Cardiac muscle cell (in vitro differentiated cells and primary cell): ENCODE results near the gene VWC2L. TPM values are rescaled to one million over a fixed set of nuclear protein-coding genes. Genes with fewer than 3 reads are reported as not detected.

ENCODE experiments used
- DNase-seq, 2 donors: peaks; one replicate each; pipeline versions ENCODE4 v3.0.0 to v3.0.0-alpha.2; 2010 to 2017; ENCODE audit warnings: low read depth in 1 of 2, low spot score in 1 of 2
- H3K27ac ChIP-seq: fragments of 200-600 bp; sonication (generic); 2 replicates; pipeline ENCODE4 v1.5.1; 2016
- H3K27me3 ChIP-seq: fragments of 200-600 bp; sonication (generic); 2 replicates; pipeline ENCODE4 v1.6.0; 2016; ENCODE audit warnings: control low read depth
- H3K36me3 ChIP-seq: fragments of 200-600 bp; sonication (generic); 2 replicates; pipeline ENCODE4 v1.5.1; 2016; ENCODE audit warnings: control low read depth
- H3K4me1 ChIP-seq: fragments of 200-600 bp; sonication (generic); 2 replicates; pipeline ENCODE4 v1.8.1; 2017; ENCODE audit warnings: low read depth, mild to moderate bottlenecking, mixed run types
- H3K4me3 ChIP-seq: fragments of 200-600 bp; sonication (generic); 2 replicates; pipeline ENCODE4 v1.5.1; 2016; ENCODE audit warnings: mild to moderate bottlenecking
- H3K9me3 ChIP-seq: fragments of 200-600 bp; sonication (generic); 2 replicates; pipeline ENCODE4 v1.5.1; 2017; ENCODE audit warnings: low read depth, mild to moderate bottlenecking, control low read depth
- polyA plus RNA-seq: library from polyadenylated mRNA; unstranded; fragments of >200 nt; fragmentation: Nextera tagmentation; extraction: Ambion mirVana; gene quantifications from 2 replicates; pipeline ENCODE4 v1.2.1, GENCODE V29; 2016
- total RNA-seq: library from RNA; depleted of rRNA; stranded (reverse); fragments of >200 nt; gene quantifications from 2 replicates; pipeline ENCODE4 v1.2.3, GENCODE V29; 2016
- TF ChIP-seq, protein P1 (sequence below): IDR thresholded peaks from 2 replicates; pipeline ENCODE4 v1.5.1; 2012; ENCODE audit warnings: low read depth, mild to moderate bottlenecking, low read length

Gene VWC2L
- total and polyA plus RNA-seq, 2 experiments from 2014 or later: 0.10 to 0.24 TPM

DNA sequence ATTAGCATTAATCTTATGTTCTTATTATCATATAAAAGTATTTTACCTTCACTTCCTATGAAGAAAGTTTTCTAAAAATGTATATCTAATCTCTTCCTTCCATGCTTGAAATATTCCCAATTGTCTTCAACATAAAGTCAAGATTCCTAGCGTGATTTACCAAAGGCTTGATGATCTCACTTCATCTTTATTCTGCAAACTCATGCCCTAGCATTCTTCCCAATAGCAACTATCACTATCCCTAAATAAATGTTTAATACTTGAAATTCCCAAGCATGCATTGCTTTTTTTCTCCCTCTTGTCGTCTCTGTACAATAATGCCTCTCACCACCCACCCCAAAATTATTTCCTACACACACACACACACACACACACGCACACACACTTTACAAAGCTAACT, 125.8 kb downstream of the VWC2L start:
- no peaks in the 10 kb centered on the region for H3K9me3 ChIP-seq
- H3K4me1 ChIP-seq: peaks cover 7% of the 10 kb centered on the region
- H3K36me3 ChIP-seq: no peaks in the 10 kb centered on the region
- no peak overlapping the region for H3K4me3 ChIP-seq
- H3K27me3 ChIP-seq: no peaks in the 10 kb centered on the region
- H3K27ac ChIP-seq: no peak overlapping the region
- TF ChIP-seq, protein P1, sequence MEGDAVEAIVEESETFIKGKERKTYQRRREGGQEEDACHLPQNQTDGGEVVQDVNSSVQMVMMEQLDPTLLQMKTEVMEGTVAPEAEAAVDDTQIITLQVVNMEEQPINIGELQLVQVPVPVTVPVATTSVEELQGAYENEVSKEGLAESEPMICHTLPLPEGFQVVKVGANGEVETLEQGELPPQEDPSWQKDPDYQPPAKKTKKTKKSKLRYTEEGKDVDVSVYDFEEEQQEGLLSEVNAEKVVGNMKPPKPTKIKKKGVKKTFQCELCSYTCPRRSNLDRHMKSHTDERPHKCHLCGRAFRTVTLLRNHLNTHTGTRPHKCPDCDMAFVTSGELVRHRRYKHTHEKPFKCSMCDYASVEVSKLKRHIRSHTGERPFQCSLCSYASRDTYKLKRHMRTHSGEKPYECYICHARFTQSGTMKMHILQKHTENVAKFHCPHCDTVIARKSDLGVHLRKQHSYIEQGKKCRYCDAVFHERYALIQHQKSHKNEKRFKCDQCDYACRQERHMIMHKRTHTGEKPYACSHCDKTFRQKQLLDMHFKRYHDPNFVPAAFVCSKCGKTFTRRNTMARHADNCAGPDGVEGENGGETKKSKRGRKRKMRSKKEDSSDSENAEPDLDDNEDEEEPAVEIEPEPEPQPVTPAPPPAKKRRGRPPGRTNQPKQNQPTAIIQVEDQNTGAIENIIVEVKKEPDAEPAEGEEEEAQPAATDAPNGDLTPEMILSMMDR: no peak
- no peak for DNase-seq

DNA sequence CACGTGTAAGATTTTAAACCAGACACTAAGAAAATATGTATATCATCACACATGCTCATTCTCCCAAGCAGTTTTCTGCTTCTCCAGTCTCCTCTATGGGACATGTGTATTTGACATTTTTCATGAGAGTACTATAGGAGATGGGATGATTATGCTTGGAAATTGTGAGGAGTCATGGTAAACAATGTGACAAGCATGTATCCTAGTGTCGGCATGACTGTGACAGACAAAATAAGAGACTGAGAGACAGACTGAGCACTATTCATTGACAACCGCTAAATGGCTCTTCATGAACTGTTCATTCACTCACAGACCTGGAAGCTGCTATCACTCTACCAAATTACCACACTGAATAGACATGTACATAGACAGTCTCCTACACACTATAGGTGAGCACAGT, 127.1 kb downstream of the VWC2L start:
- H3K27ac ChIP-seq: no peak overlapping the region
- DNase-seq: no peak
- no peaks in the 10 kb centered on the region for H3K27me3 ChIP-seq
- H3K9me3 ChIP-seq: no peaks in the 10 kb centered on the region
- peaks cover 5% of the 10 kb centered on the region for H3K4me1 ChIP-seq
- TF ChIP-seq, protein P1: no peak
- H3K36me3 ChIP-seq: no peaks in the 10 kb centered on the region
- no peak overlapping the region for H3K4me3 ChIP-seq

DNA sequence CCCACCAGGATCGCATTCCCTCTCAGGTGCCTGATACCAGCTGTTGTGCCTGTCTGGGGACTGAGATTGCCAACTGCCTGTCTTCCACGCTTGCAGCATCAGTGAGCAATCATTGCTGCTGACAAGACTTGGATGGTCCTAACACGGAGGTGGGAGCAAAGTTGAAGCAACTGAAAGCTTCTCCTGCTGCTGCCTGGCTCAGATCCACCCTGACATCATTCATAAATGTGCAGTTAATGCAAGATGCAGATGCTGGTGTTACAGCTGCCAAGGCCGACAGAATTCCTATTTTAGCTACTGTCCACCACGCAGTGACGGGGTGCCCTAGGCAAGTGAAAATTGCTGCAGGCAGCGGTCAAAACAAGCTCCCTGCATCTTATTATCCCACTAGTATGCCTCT, 131.4 kb downstream of the VWC2L start:
- Histone ChIP-seq H3K27ac (no peak overlapping the region), H3K36me3 (no peaks in the 10 kb centered on the region), H3K9me3 (no peaks in the 10 kb centered on the region), H3K27me3 (no peaks in the 10 kb centered on the region), H3K4me3 (no peak overlapping the region), H3K4me1 (no peaks in the 10 kb centered on the region)
- TF ChIP-seq, protein P1: no peak
- DNase-seq: no peak

DNA sequence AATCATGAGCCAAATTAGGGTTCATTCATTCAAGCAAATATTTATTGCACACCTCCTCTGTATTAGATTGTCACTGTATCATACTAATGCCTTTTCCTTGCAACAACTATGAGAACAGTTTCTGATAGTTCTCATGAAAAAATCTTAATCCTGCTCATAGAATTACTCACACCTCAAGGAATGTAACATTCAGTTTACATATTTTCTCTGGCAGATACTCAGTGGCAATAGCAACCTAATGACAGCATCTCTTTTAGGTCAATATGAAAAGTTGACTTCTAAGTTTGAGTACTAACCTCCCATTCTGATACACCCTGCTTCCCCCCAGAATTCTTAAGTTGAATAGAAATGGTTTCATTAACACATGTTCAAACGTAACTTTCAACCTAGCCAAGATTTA, 132.0 kb downstream of the VWC2L start:
- DNase-seq: no peak

DNA sequence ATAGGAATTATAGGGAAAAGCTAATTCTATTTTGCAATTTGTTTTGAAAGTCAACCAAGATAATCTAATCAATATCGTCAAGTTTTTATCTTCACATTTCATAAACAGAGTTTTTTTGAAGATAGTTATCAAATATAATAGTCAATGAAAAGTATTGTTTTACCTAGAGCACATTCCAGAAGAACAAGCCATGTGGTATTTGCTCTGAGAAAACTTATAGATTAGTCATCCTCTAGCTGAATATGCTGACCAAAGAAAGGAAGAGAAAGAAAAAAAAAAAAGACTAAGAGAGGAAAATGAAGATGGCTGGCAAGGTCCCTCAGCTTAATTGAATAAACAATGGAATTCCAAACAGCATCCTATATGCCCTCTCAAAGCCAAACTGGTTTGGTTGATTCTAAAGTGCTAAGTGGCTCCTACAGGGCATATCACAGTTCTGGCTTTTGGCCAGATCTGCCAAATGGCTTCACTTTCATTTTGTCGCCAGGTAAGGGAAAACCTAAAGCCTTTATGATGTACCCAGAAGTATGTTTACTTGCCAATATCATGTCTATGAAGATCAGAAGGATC, 132.6 kb downstream of the VWC2L start:
- DNase-seq: no peak
- TF ChIP-seq, protein P1: no peak
- no peaks in the 10 kb centered on the region for H3K4me1 ChIP-seq
- H3K4me3 ChIP-seq: no peak overlapping the region
- no peaks in the 10 kb centered on the region for H3K27me3 ChIP-seq
- no peaks in the 10 kb centered on the region for H3K36me3 ChIP-seq
- no peak overlapping the region for H3K27ac ChIP-seq
- no peaks in the 10 kb centered on the region for H3K9me3 ChIP-seq

More for the DNA sequence above, 132.0 kb downstream of the VWC2L start:
- Histone ChIP-seq H3K4me1 (no peaks in the 10 kb centered on the region), H3K27ac (no peak overlapping the region), H3K4me3 (no peak overlapping the region), H3K27me3 (no peaks in the 10 kb centered on the region), H3K9me3 (no peaks in the 10 kb centered on the region), H3K36me3 (no peaks in the 10 kb centered on the region)
- TF ChIP-seq, protein P1: no peak
